DMS 273 treated with DMSO at 0.1 percent for 48 hours (cell line): ENCODE data around the gene TMEM212.

ENCODE experiments used
- DNase-seq: peaks from one replicate; lab custom pipeline; 2025; lab: John Stamatoyannopoulos, UW

Gene TMEM212

DNA sequence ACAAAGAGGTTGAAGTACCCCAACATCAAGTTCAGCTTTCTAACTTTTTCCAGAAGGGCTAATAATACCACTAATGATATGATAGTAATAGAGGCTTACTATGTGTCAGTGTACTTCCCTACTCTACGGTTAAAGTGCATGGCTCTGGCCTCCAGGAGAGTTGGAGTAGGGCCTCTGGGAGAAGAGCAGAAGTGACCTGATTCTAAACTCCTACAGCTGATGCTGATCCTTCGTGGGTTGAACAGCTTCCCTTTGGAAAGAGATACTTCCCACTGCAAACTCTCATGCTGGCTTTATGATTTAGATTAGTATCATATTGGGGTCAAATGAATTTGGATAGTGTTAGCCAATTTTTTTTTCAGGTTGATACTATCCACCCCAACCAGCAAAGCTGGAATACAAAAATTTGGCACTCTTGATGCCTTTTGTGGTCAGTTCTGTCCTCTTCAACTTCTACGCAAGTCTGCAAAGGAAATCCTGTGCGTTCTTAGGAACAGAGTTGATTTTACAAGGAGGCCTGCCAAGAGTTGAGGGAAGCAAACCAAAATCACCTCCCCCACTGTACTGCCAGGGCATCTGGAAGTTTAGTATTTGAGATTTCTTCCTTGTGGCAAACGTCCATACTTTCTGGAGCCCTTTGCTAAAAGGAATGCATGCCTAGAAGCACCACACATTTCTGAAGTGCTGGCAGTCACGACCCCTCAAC, 17.8 kb downstream of the TMEM212 start:
- no peak for DNase-seq

DNA sequence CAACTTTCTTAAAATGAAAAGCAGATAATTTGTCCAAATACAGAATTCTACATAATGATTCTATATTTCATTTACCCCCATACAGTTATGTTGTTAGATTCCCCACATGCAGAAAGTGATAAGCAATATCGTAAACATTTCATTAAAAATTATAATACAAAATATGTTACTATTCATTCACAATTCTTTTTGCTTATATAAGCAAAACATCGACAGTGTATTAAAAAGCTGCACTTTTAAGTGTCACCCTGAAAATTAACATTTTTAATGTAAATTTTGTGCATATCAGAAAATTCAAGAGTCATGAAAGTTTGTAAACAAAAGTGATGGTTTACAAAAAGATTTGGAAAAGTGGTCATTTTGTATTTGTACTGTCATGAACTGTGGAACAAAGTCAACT, 19.2 kb downstream of the TMEM212 start:
- no peak for DNase-seq

DNA sequence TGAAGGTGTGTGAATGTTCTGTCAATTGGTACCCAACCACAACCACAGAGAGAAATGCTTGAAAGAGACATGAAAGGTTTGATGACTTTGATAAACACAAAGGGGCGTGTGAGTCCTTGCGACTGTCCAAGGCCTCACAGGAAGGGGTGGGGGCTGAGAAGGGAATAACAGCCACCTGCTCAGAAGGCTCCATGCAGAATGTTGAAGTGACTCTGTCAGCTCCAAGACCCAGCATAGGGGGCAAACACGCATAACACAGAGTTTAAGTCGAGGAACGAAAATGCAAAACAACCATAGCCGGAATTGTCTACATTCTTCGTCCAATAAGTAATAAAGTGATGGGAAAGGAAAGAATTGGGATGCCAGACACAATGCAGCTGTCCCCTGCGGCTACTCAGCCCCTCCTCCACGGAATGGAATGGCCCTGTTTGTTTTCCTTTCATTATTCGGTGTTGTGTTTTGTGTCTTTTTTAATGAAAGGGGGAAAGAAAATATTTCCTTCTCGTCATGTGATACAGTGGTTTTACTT, 19.9 kb downstream of the TMEM212 start:
- DNase-seq: no peak

GRCh38 chr3:171863920-171864319, 20.8 kb downstream of the TMEM212 start:
- no peak for DNase-seq

DNA sequence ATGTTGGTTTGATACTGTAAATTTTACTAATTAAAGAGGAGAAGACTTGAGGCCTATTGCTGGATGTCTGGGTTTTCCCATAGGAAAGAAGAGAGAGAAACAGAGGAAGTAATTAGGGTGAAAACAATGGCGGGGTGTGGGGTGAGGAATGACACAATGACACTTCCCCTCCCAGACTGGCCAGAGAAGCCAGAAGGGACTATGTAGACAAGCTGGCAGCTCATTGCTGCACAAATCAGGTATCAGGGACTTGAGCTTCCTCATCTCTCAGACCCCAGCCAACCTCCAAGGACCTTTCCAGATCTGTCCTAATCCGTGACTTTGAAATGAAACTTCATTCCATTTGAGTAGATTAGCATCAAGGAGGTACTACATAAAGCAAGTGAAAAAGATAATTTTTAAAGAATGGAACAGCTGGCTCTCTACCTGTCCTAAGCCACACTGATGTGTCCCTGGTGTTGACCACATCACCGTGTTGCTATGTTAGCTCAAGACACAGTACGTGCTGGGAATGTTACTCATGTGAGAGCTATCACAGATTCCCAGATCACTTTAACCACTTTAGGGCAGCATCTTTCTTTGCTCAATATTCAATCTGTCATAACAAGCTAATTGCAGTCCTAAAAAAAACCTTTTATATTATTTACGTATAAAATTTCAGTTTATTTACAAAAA, 22.2 kb downstream of the TMEM212 start:
- DNase-seq: no peak

DNA sequence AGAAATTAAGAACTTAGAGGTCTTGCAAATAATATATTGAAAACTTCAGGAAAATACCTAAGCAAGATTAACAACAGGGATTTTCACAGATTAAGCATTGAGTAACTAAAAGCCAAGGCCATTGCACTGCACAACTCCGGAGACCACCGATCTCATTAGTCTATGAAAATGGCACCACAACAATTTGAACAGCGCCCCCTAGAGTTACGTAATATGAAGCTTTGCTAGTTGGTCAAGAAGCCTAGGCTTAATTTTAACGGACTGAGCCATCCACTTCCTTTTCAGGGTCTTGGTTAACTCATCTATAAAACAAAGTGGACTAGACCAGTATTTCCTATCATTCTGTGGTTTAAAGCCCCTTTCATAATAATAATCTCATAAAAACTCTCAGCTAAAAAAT, 24.8 kb downstream of the TMEM212 start:
- no peak for DNase-seq

DNA sequence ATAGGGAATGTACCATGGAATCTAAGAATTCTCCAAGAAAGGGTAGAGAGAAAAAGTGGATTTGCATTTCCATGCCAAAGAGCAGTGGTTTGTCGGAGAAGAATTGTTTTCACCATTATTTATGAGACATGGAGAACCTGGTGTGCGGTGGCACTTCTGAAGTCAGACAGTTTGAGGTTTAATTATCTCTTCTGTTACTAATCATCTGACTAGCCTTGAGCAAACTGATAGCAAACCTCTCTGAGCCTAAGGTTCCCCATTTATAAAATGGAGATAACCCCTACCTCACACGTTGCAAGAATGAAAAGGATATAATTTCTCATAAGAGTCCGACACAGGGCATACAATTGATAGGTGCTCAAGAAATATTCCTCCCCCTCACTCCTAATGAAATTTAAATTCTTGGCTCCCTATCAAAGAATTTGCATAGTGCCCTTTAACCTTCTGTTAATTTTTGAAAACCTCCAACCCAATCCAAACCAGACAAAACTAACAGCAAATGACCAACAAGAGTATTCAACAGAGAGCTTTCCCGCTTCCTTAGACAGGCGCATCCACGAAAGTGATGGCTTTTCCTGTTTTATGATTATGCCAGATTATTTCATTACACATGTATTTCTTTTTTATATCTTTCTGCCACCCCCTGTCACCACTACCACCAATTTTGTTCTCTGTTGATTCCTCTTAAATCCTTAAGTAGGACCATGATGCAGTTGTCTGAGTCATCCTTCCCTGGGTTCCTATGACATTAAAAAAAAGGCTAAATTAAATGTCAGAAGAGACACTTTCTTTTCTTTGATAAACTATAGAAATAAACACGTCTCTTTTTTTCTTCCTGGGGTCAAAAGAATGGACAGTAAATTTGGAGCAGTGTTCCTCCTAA, 28.5 kb downstream of the TMEM212 start:
- DNase-seq: no peak

- no peak for DNase-seq
Observed at GRCh38 chr3:171873580-171873979, 30.4 kb downstream of the TMEM212 start.

GRCh38 chr3:171874251-171874681, 31.1 kb downstream of the TMEM212 start:
- no peak for DNase-seq

DNA sequence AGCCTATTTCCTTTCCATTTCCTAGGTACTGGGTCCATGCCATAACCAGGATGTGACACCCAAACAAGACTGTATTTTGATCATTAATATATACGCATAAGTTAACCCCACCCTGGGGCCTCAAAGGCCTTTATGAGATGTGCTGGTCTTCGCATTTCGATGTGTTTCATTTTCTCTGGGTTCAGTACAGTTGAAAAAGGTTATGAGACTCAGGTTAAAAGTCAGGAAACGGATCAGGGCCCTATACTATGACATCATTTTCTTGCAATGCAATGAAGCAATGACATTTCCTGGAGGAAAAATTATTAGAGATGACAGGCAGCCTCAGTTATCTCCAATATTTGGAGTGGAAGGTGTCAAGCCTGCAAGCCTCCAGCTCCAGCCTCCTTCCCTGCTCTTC, 31.7 kb downstream of the TMEM212 start:
- no peak for DNase-seq

DNA sequence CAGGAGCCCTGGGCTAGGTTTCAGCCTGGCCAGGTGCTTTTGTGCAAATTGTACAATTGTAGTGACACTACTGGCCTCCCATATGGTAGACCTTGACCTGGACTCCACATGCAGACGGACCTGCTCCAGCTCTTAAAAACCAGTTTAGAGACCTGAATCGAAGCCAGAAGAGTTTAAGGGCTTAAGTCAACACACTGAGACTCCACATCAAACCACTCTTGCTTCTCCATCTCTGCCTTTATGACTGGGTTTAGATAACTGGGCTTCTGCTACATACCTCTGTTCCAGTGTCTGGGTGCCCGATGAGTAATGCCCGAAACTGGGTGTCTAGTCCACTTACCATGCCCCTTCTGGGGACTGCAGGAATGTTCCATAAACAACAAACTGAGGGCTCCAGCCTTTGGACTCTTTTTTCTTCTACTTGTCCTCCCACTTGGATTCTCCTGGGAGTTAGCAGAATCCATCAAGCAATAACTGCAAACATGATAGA, 32.8 kb downstream of the TMEM212 start:
- DNase-seq: no peak

GRCh38 chr3:171876680-171877147, 33.6 kb downstream of the TMEM212 start:
- no peak for DNase-seq

DNA sequence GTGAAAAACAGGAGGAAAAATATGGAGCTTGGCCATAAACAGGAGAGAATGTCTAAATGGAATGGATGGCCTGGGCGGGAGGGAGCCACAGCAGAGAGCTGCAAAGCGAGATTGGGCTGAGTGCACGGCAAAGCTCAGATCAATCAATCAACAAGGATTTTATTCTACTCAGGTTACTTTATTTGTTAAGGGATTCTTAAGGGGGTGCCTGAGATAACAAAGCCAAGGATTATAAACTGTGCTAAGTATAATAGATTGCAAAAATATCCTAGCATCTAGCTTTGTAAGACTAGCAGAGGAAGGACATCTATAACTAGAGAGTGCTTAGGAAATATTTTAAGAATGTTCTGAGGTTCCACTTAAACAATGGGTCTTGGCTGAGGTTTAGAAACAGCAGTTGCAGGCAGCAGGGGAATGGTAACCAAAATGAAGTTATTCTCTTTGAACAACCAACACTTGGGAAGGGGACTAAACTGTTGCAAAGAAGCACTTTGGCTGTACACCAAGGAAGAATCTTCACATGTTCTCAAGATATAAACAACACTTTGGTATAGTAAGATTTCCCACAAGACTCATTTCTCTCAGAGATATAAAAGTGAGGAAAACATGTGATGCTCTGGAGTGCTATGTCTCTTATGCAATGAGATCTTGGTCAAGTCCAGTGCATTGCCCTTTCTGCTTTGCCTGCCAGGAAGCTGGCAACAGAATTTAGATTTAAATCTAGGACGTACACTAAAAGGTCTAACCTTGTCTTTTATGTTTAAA, 35.5 kb downstream of the TMEM212 start:
- no peak for DNase-seq

GRCh38 chr3:171879472-171879871, 36.3 kb downstream of the TMEM212 start:
- DNase-seq: no peak

DNA sequence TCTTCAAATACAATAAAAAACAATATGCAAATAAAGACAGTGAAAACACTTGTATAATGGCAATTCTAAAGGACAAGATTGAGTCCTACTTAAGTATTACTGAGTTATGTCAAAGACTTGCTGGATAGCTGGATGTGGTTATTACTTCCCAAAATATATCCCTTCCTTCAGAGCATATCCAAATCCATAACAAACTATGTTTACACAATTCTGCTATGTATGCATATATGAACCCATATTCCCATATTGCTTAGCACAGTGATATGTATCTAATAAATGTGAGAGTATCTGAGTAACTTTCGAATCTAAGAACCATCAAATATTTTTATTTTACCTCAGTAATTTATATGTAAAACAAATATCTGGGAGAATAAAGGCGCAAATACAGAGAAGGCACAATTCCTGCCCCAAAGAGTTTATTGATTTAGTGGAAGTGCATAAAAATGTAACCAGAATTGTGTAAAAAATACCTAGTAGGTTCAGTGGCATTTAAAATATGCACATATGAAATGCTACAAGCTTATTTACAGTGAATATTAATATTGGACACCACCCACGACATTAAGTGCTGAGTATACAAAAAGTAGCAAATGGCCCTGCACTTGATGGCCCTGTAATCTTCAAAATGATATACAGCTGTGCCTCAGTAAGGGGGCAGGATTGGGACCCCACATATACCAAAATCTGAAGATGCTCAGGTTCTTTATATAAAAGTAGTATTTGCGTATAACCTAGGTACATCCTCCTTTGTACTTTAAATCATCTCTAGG, 37.1 kb downstream of the TMEM212 start:
- DNase-seq: no peak

- DNase-seq: no peak
Observed at GRCh38 chr3:171881251-171881650, 38.1 kb downstream of the TMEM212 start.

DNA sequence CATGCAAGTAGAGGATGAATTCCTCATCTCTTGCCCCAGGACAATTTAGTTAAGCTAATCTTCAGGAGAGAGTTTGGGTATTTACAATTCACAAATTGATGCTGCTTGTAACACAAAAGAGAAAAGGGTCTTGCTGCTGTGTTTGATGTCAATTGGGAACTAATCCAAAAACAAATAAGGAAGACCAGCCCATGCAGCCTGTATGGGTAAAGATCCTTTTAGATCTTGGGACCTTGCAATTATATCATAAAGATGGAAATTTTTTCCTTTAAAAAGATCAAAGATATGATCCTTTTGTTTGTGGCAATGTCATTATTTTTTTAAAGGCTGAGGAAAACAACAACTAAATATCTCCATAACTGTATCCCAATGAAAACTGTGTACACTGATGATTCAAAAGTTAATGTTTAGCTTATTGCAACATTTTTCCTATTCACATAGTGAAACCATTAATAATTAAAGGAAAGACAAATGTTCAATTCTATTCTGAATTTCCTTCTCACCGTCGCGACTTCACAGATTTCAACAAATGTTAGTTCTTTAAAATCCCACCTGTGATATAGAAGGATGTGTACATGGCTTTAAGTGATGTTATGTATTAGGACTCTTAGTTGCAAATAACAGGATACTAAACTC, 40.2 kb downstream of the TMEM212 start:
- DNase-seq: no peak

DNA sequence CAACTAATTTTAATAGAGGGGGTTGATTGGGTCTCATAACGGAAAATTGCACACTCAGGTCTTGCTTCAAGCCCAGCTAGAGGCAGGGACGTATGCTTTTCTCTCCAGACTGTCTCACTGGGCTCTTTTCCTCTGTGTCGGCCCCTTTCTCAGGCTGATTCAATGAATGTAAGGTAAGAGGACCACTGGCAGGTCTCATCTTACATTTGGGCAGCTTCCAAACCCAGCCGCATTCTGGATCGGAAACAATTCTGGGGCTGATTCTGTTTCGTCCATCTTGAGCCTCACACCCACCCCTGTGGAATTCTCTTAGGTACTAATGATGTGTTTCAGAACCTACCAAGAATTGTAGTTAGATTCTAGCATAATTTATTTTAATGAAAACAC, 40.7 kb downstream of the TMEM212 start:
- DNase-seq: no peak

DNA sequence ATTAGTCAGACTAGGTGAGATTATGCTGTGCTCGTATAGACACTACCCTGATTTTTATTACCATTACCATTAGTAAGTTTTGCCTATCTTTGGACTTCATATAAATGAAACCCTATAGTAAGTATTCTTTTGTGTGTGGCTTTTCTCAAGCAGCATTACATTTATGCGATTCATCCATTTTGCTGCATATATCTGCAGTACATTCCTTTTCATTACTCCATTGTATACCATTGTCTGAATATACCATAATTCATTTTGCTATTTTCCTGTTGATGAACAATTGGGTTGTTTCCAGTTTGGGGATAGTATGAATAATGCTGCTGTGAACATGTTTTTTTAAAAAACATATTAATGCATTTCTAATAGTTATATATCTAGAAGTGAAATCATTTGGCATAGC, 45.3 kb downstream of the TMEM212 start:
- DNase-seq: no peak

- no peak for DNase-seq
Observed at GRCh38 chr3:171890398-171890797, 47.2 kb downstream of the TMEM212 start.
